ENCODE data around the gene MYADML2. TPM values are rescaled to one million over a fixed set of nuclear protein-coding genes. Genes with fewer than 3 reads are reported as not detected.
A peak's percentile ranks its signal among the peaks of the same experiment; 100 is the strongest.

The MYADML2 gene
- total RNA-seq, 2 experiments from 2014 or later = not detected

GRCh38 chr17:81980122-81980521 lies 33.1 kb upstream of the MYADML2 start:
- Mint-ChIP-seq H3K27me3 (no peaks in the 10 kb centered on the region), H3K4me1 (ENCODE audit: low read depth) (peaks cover 46% of the 10 kb centered on the region), H3K27ac (no peak overlapping the region), H3K9me3 (no peaks in the 10 kb centered on the region), H3K4me3 (peak overlapping the region; percentile 85), H3K36me3 (ENCODE audit: low read depth) (peaks cover 33% of the 10 kb centered on the region)
- no peak overlapping the region for H3K4me3 ChIP-seq (ENCODE audit: low read length)
- H3K27ac ChIP-seq (ENCODE audit: low read depth in 1 of 2, low read length in 2 of 2) = no peak overlapping the region
- intact Hi-C loops (cut with DNase I, micrococcal nuclease) = no loop called here
- DNase-seq (no peak), ATAC-seq (ENCODE audit: poor library complexity) (no peak)
- TF ChIP-seq, protein P1, sequence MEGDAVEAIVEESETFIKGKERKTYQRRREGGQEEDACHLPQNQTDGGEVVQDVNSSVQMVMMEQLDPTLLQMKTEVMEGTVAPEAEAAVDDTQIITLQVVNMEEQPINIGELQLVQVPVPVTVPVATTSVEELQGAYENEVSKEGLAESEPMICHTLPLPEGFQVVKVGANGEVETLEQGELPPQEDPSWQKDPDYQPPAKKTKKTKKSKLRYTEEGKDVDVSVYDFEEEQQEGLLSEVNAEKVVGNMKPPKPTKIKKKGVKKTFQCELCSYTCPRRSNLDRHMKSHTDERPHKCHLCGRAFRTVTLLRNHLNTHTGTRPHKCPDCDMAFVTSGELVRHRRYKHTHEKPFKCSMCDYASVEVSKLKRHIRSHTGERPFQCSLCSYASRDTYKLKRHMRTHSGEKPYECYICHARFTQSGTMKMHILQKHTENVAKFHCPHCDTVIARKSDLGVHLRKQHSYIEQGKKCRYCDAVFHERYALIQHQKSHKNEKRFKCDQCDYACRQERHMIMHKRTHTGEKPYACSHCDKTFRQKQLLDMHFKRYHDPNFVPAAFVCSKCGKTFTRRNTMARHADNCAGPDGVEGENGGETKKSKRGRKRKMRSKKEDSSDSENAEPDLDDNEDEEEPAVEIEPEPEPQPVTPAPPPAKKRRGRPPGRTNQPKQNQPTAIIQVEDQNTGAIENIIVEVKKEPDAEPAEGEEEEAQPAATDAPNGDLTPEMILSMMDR (IDR thresholded peaks at IDR 0.05) = no peak
- no peaks in the 10 kb centered on the region for H3K27me3 ChIP-seq (ENCODE audit: control insufficient read depth in 1 of 2, insufficient read depth in 2 of 2, low read length in 2 of 2)
- POLR2A ChIA-PET = interaction anchor here (0.6 kb wide), 1 partner anchor 58 kb away, joined by 3 read pairs; the partner anchor contains the start of gene DCXR
- peaks cover 28% of the 10 kb centered on the region for H3K36me3 ChIP-seq (ENCODE audit: insufficient read depth, low read length)
- CTCF ChIA-PET = interaction anchor here (1.8 to 1.9 kb wide), 2 partner anchors 21 to 50 kb away, joined by 4 to 7 read pairs; no protein-coding TSS in a partner anchor
- peaks cover 57% of the 10 kb centered on the region for H3K4me1 ChIP-seq (ENCODE audit: insufficient read depth, low read length)
- no peaks in the 10 kb centered on the region for H3K9me3 ChIP-seq (ENCODE audit: control insufficient read depth in 1 of 2, insufficient read depth in 1 of 2, low read length in 2 of 2)

GRCh38 chr17:81978524-81979298 lies 31.7 kb upstream of the MYADML2 start:
- CTCF ChIA-PET = interaction anchor here (1.9 to 2.3 kb wide), 2 partner anchors 19 to 41 kb away, joined by 6 to 15 read pairs; no protein-coding TSS in a partner anchor
- Mint-ChIP-seq H3K4me1 (ENCODE audit: low read depth) (peaks cover 46% of the 10 kb centered on the region), H3K27ac (peak overlapping the region; percentile 76)

DNA sequence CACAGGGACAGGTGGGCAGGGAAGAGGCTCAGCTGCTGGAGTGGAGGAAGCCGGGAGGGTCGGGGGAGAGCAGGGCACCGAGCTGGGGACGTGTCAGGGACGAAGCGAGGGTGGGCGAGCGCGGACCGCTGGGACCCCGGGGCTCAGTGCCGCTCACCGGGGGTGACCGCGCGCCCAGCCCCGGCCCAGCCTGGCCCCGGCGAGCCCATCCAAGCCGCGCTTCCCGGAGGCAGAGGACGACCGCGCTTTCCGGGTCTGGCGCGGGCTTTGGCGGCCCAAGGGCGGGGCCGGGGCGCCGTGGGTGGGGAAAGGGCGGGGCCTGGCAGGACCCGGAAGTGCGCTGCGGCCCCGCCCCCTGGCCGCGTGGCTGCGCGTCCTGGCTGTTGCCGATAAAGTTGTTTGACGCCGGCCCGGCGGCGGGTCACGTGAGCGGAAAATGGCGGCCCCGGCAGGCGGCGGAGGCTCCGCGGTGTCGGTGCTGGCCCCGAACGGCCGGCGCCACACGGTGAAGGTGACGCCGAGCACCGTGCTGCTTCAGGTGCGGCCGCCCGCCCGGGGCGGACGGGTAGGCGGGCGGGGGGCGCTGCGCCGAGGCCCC lies 30.3 kb upstream of the MYADML2 start, which contains the start of gene ASPSCR1:
TSS of gene ASPSCR1 (plus strand) at position 419 of the 598 bp plus-strand sequence. CDS start at position 437, 18 bp downstream.
- DNase-seq = peak; percentile 81 to 96 (median 90)
- intact Hi-C loops (cut with DNase I, micrococcal nuclease) = loop anchor here in 1 of 2 experiments (1.0 to 2.0 kb wide), 3 partner anchors 9 to 45 kb away; partner anchors contain the start of genes CENPX and NOTUM
- H3K27ac ChIP-seq (ENCODE audit: low read depth in 1 of 2, low read length in 2 of 2) = peak within 1 kb of the TSS; percentile 18 to 75
- ChIA-PET POLR2A (interaction anchor here (0.7 to 3.5 kb wide), 9 partner anchors 10 to 542 kb away, joined by 3 to 26 read pairs (median 4); partner anchors contain the start of genes CENPX, FOXK2, LRRC45 and MAFG), CTCF (interaction anchor here (1.7 to 2.7 kb wide), 3 partner anchors 10 to 18 kb away, joined by 4 to 21 read pairs (median 15); no protein-coding TSS in a partner anchor)
- peak within 1 kb of the TSS; percentile 68 for H3K4me3 ChIP-seq (ENCODE audit: low read length)
- Mint-ChIP-seq H3K9me3 (no peaks in the 10 kb centered on the region), H3K4me3 (peak within 1 kb of the TSS; percentile 99), H3K4me1 (ENCODE audit: low read depth) (peaks cover 42% of the 10 kb centered on the region), H3K36me3 (ENCODE audit: low read depth) (peaks cover 22% of the 10 kb centered on the region), H3K27ac (peak within 1 kb of the TSS; percentile 95), H3K27me3 (no peaks in the 10 kb centered on the region)
- TF ChIP-seq, protein P1 (IDR thresholded peaks at IDR 0.05) = no peak
- no peaks in the 10 kb centered on the region for H3K27me3 ChIP-seq (ENCODE audit: control insufficient read depth in 1 of 2, insufficient read depth in 2 of 2, low read length in 2 of 2)
- H3K4me1 ChIP-seq (ENCODE audit: insufficient read depth, low read length) = peaks cover 50% of the 10 kb centered on the region
- H3K36me3 ChIP-seq (ENCODE audit: insufficient read depth, low read length) = peaks cover 16% of the 10 kb centered on the region
- ATAC-seq (ENCODE audit: poor library complexity) = peak; percentile 88
- peaks cover 0 to 10% of the 10 kb centered on the region in 2 experiments for H3K9me3 ChIP-seq (ENCODE audit: control insufficient read depth in 1 of 2, insufficient read depth in 1 of 2, low read length in 2 of 2)

More at GRCh38 chr17:81978524-81979298, 31.7 kb upstream of the MYADML2 start:
- Mint-ChIP-seq H3K27me3 (no peaks in the 10 kb centered on the region), H3K36me3 (ENCODE audit: low read depth) (peaks cover 29% of the 10 kb centered on the region), H3K4me3 (peak overlapping the region; percentile 85), H3K9me3 (no peaks in the 10 kb centered on the region)
- POLR2A ChIA-PET = interaction anchor here (0.9 to 3.5 kb wide), 2 partner anchors 11 to 19 kb away, joined by 3 to 26 read pairs; no protein-coding TSS in a partner anchor
- H3K36me3 ChIP-seq (ENCODE audit: insufficient read depth, low read length) = peaks cover 16% of the 10 kb centered on the region
- no peak overlapping the region for H3K27ac ChIP-seq (ENCODE audit: low read depth in 1 of 2, low read length in 2 of 2)
- peak overlapping the region; percentile 65 for H3K4me3 ChIP-seq (ENCODE audit: low read length)
- H3K9me3 ChIP-seq (ENCODE audit: control insufficient read depth in 1 of 2, insufficient read depth in 1 of 2, low read length in 2 of 2) = peaks cover 0 to 5% of the 10 kb centered on the region in 2 experiments
- intact Hi-C loops (cut with DNase I, micrococcal nuclease) = no loop called here
- peak in 1 of 14 experiments; percentile 39 for DNase-seq
- H3K27me3 ChIP-seq (ENCODE audit: control insufficient read depth in 1 of 2, insufficient read depth in 2 of 2, low read length in 2 of 2) = no peaks in the 10 kb centered on the region
- TF ChIP-seq, protein P1 (IDR thresholded peaks at IDR 0.05) = no peak
- no peak for ATAC-seq (ENCODE audit: poor library complexity)
- H3K4me1 ChIP-seq (ENCODE audit: insufficient read depth, low read length) = peaks cover 57% of the 10 kb centered on the region

All from CD4-positive, alpha-beta T cell (primary cell).